Testis (tissue), 3 donors: ENCODE results near the gene PET100. TPM values are rescaled to one million over a fixed set of nuclear protein-coding genes. Genes with fewer than 3 reads are reported as not detected.

Experiments used
- DNase-seq: peaks from one replicate; pipeline ENCODE4 v3.0.0-alpha.2; 2019
- H3K27ac ChIP-seq, 2 donors: fragments of 200-600 bp; sonication (generic); one replicate each; pipeline ENCODE4 v1.5.1; 2019
- H3K27me3 ChIP-seq: fragments of 200-600 bp; sonication (generic); one replicate; pipeline ENCODE4 v1.5.1; 2019
- H3K36me3 ChIP-seq: fragments of 200-600 bp; sonication (generic); one replicate; pipeline ENCODE4 v1.5.1; 2017; ENCODE audit warnings: low read depth; ENCODE audit errors: missing control alignments
- H3K4me1 ChIP-seq: fragments of 200-600 bp; sonication (generic); one replicate; pipeline ENCODE4 v1.5.1; 2019
- H3K4me3 ChIP-seq, 2 donors: fragments of 200-600 bp; sonication (generic); one replicate each; pipeline ENCODE4 v1.5.1; 2017 to 2019
- H3K9me3 ChIP-seq: fragments of 200-600 bp; sonication (generic); one replicate; pipeline ENCODE4 v1.5.1; 2017
- CTCF ChIP-seq, 3 experiments: fragments of 450-650 bp in 2 of 3; fragments of 200-600 bp in 1 of 3; sonication (generic) in 1 of 3; IDR thresholded peaks; one replicate each; pipeline ENCODE4 v1.5.1; 2016 to 2019; ENCODE audit warnings: antibody characterized with exemption in 3 of 3, mild to moderate bottlenecking in 2 of 3, moderate library complexity in 1 of 3
- POLR2A ChIP-seq: fragments of 450-650 bp; IDR thresholded peaks from one replicate; pipeline ENCODE4 v1.6.1; 2017; ENCODE audit warnings: antibody characterized with exemption, mild to moderate bottlenecking, moderate library complexity
- WGBS, 2 donors: methylation state at CpG; one replicate each; pipeline ENCODE4 v1.1.5; 2018; 5-methylcytosine and 5-hydroxymethylcytosine counted together
- intact Hi-C: fragments of 100-400 bp; cut with DNase I; formaldehyde crosslinking; loops from one replicate; pipeline ENCODE4 v1.15.1; 2023; ENCODE audit warnings: low total_unique reads
- polyA plus RNA-seq: library from polyadenylated mRNA; stranded (reverse); fragments of 350-450 nt; fragmentation: Illumina TruSeq; extraction: RNeasy Lipid Tissue Mini Kit (QIAGEN cat#74804); gene quantifications from one replicate; pipeline ENCODE4 v1.2.3, GENCODE V29; 2014; ENCODE audit warnings: low read depth, low replicate concordance; ENCODE audit not compliant: insufficient read depth
- total RNA-seq, 2 donors: library from RNA; depleted of rRNA; stranded (reverse); fragments of >200 nt; gene quantifications; one replicate each; pipeline ENCODE4 v1.2.3, GENCODE V29; 2016

Gene PET100
- total and polyA plus RNA-seq, 3 donors from 2014 or later: 25.3 to 64.0 (median 26.9) TPM

GRCh38 chr19:7636317-7636690 lies 6.7 kb downstream of the PET100 start:
- Histone ChIP-seq H3K36me3 (no peaks in the 10 kb centered on the region), H3K4me3 (peak overlapping the region; percentile 53 to 66), H3K27me3 (no peaks in the 10 kb centered on the region), H3K4me1 (no peaks in the 10 kb centered on the region), H3K9me3 (no peaks in the 10 kb centered on the region), H3K27ac (no peak overlapping the region)
- TF ChIP-seq CTCF (IDR thresholded peaks at IDR 0.05) (no peak), POLR2A (no peak)
- intact Hi-C loops: no loop called here
- DNase-seq: no peak
- WGBS, 2 donors: 59 to 62% methylated on average over 3 to 16 of the region's 16 CpGs

GRCh38 chr19:7636691-7637373 lies 7.2 kb downstream of the PET100 start, which contains the start of gene STXBP2:
Gene STXBP2 (plus strand): TSS chr19:7637110. CDS start chr19:7637150, 40 bp downstream.
- DNase-seq: peak; percentile 86

GRCh38 chr19:7637374-7638256 lies 8.0 kb downstream of the PET100 start:
- H3K36me3 ChIP-seq: no peaks in the 10 kb centered on the region
- H3K4me1 ChIP-seq: no peaks in the 10 kb centered on the region
- peak; percentile 78 for DNase-seq
- H3K27me3 ChIP-seq: no peaks in the 10 kb centered on the region
- peak overlapping the region; percentile 47 to 82 for H3K27ac ChIP-seq
- WGBS, 2 donors: 23 to 36% methylated on average over 20 to 30 of the region's 30 CpGs
- no peaks in the 10 kb centered on the region for H3K9me3 ChIP-seq
- TF ChIP-seq CTCF (IDR thresholded peaks at IDR 0.05) (no peak), POLR2A (no peak)
- H3K4me3 ChIP-seq: peak overlapping the region; percentile 53 to 66
- intact Hi-C loops: no loop called here

More at GRCh38 chr19:7636691-7637373, 7.2 kb downstream of the PET100 start, which contains the start of gene STXBP2:
- 0 to 5% methylated on average over 1 to 57 of the region's 61 CpGs for WGBS, 2 donors
- intact Hi-C loops: no loop called here
- TF ChIP-seq POLR2A (no peak), CTCF (IDR thresholded peaks at IDR 0.05) (no peak)
- peak within 1 kb of the TSS; percentile 53 to 66 for H3K4me3 ChIP-seq
- no peaks in the 10 kb centered on the region for H3K36me3 ChIP-seq
- H3K27me3 ChIP-seq: no peaks in the 10 kb centered on the region
- no peaks in the 10 kb centered on the region for H3K9me3 ChIP-seq
- H3K4me1 ChIP-seq: no peaks in the 10 kb centered on the region
- H3K27ac ChIP-seq: peak within 1 kb of the TSS; percentile 47 to 82

- no peaks in the 10 kb centered on the region for H3K27me3 ChIP-seq
- 61 to 65% methylated on average over 8 to 12 of the region's 12 CpGs for WGBS, 2 donors
- no peaks in the 10 kb centered on the region for H3K9me3 ChIP-seq
- no peaks in the 10 kb centered on the region for H3K36me3 ChIP-seq
- no peaks in the 10 kb centered on the region for H3K4me1 ChIP-seq
- TF ChIP-seq POLR2A: no peak
- TF ChIP-seq CTCF (IDR thresholded peaks at IDR 0.05): no peak
- no peak for DNase-seq
- H3K4me3 ChIP-seq: no peak overlapping the region
- intact Hi-C loops: no loop called here
- no peak overlapping the region for H3K27ac ChIP-seq
These were observed 9.3 kb downstream of the PET100 start for GRCh38 chr19:7638802-7639465.
